Inferior parietal cortex (tissue), 1 donor: Measurements from ENCODE around the gene C4orf50.

Source experiments
- DNase-seq: peaks from one replicate; pipeline ENCODE4 v3.0.0-alpha.2; 2016; ENCODE audit errors: extremely low spot score

The C4orf50 gene

GRCh38 chr4:5943561-5943960, 74.7 kb downstream of the C4orf50 start:
- DNase-seq = no peak

- no peak for DNase-seq
Observed at GRCh38 chr4:5942947-5943346, 75.3 kb downstream of the C4orf50 start.

- DNase-seq = no peak
Observed at GRCh38 chr4:5941601-5942000, 76.6 kb downstream of the C4orf50 start.

GRCh38 chr4:5940470-5941203, 77.6 kb downstream of the C4orf50 start:
- DNase-seq = no peak

GRCh38 chr4:5933996-5934831, 84.0 kb downstream of the C4orf50 start:
- DNase-seq = no peak

GRCh38 chr4:5933116-5933515, 85.1 kb downstream of the C4orf50 start:
- DNase-seq = peak; percentile 9

GRCh38 chr4:5932035-5932568, 86.1 kb downstream of the C4orf50 start:
- no peak for DNase-seq

- no peak for DNase-seq
Observed at GRCh38 chr4:5931526-5931925, 86.7 kb downstream of the C4orf50 start.

GRCh38 chr4:5930876-5931275, 87.4 kb downstream of the C4orf50 start:
- DNase-seq = no peak

GRCh38 chr4:5930456-5930855, 87.8 kb downstream of the C4orf50 start:
- DNase-seq = no peak

- no peak for DNase-seq
Observed at GRCh38 chr4:5928844-5929420, 89.3 kb downstream of the C4orf50 start.

- no peak for DNase-seq
Observed at GRCh38 chr4:5928274-5928673, 90.0 kb downstream of the C4orf50 start.

GRCh38 chr4:5927747-5928146, 90.5 kb downstream of the C4orf50 start:
- no peak for DNase-seq

GRCh38 chr4:5927116-5927515, 91.1 kb downstream of the C4orf50 start:
- no peak for DNase-seq

- no peak for DNase-seq
Observed at GRCh38 chr4:5926598-5926997, 91.6 kb downstream of the C4orf50 start.

- no peak for DNase-seq
Observed at GRCh38 chr4:5925419-5926200, 92.6 kb downstream of the C4orf50 start.

GRCh38 chr4:5924461-5925125, 93.6 kb downstream of the C4orf50 start:
- no peak for DNase-seq

GRCh38 chr4:5923376-5923775, 94.9 kb downstream of the C4orf50 start:
- DNase-seq = no peak

- no peak for DNase-seq
Observed at GRCh38 chr4:5922556-5922955, 95.7 kb downstream of the C4orf50 start.

- no peak for DNase-seq
Observed at GRCh38 chr4:5921981-5922380, 96.2 kb downstream of the C4orf50 start.
